ENCODE results near the gene PLK3. TPM values are rescaled to one million over a fixed set of nuclear protein-coding genes. Genes with fewer than 3 reads are reported as not detected.
"Not testable (repeated sequence)": the region's sequence is repeated elsewhere in the genome, so short reads cannot be mapped to it uniquely, and the experiment has no call there.

Gene PLK3
- total RNA-seq, 2 donors from 2014 or later = 27.4 to 64.3 TPM

DNA sequence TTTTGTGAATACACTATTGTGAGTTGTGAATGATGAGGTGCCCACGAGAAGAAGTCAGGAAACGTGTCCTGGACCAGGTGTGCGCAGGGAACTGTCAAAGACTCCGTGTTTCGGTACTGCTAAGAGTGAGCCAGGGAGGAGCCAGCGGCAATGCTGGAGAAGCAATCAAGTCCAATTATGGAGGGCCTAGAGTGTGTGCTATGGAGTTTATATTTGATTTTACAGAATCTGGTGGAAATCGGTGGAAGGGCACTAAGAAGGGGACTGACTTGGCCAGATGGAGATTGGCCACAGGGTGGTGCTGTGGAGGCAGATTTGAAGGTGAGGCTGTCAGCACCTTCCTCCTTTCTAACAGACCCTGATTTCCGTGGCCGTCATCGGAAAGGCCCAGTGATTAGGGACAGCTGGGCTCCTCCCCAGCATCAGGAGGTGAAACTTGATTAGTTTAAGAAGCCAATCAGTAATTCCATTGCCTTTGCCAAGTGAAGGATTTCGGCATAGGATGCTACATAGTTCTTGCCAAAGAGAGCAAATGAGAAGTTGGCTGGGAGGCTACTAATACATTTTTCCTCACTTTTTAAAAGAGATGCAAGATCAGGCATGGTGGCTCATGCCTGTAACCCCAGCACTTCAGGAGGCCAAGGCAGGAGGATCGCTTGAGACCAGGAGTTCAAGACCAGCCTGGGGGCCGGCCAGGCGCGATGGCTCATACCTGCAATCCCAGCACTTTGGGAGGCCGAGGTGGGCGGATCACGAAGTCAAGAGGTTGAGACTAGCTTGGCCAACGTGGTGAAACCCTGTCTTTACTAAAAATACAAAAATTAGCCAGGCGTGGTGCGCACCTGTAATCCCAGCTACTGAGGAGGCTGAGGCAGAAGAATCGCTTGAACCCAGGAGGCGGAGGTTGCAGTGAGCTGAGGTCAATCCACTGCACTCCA lies 35.8 kb downstream of the PLK3 start:
- Mint-ChIP-seq H3K4me1 (ENCODE audit: low read depth in 2 of 2) (peaks cover 0 to 3% of the 10 kb centered on the region in 2 donors), H3K27ac (peak overlapping the region in 1 of 2 donors; percentile 56), H3K36me3 (no peaks in the 10 kb centered on the region), H3K27me3 (peaks cover under 1 to 3% of the 10 kb centered on the region in 2 donors), H3K9me3 (no peaks in the 10 kb centered on the region), H3K4me3 (no peak overlapping the region)
- peak; percentile 83 for DNase-seq (ENCODE audit: low spot score)
- peak; percentile 87 for ATAC-seq

DNA sequence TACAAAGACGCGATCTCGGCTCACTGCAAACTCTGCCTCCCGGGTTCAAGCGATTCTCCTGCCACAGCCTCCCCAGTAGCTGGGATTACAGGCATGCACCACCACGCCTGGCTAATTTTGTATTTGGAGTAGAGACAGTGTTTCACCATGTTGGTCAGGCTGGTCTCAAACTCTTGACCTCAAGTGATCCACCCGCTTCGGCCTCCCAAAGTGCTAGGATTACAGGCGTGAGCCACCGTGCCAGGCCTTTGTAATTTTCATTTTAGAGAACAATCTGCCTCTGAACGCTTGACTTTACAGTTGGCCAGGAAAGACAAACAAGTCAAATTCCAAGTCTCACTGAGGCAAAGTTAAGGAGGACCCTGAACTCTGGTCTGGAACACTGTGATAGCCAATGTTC lies 38.1 kb downstream of the PLK3 start:
- H3K4me1 Mint-ChIP-seq (ENCODE audit: low read depth in 2 of 2); H3K36me3 Mint-ChIP-seq; DNase-seq (ENCODE audit: low spot score); H3K4me3 Mint-ChIP-seq; H3K9me3 Mint-ChIP-seq; ATAC-seq; H3K27ac Mint-ChIP-seq: not testable (repeated sequence)
- peaks cover 12 to 14% of the 10 kb centered on the region in 2 donors for H3K27me3 Mint-ChIP-seq

DNA sequence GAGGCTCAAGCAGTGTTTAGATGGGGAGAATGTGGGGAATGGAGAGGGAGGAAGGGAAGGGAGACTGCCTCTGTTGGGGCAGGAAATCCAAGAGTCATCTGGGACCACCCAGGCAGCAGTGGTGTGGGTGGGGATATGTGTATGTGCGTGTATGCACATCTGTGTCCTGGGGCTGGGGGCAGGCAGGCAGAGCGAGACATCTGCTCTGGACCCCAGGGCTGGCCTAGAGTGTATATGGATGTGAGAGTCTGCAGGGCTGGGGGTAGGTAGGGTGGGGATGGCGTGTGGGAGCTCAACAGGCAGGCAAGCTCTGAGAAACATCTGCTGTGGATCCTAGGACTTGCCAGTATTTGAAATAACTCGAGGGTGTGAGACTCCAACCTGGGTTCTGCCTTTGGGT lies 39.4 kb downstream of the PLK3 start:
- ATAC-seq = no peak
- Mint-ChIP-seq H3K27me3 (peaks cover 12 to 17% of the 10 kb centered on the region in 2 donors), H3K36me3 (no peaks in the 10 kb centered on the region), H3K27ac (no peak overlapping the region), H3K4me3 (no peak overlapping the region), H3K4me1 (ENCODE audit: low read depth in 2 of 2) (peaks cover 0 to 5% of the 10 kb centered on the region in 2 donors), H3K9me3 (no peaks in the 10 kb centered on the region)
- DNase-seq (ENCODE audit: low spot score) = no peak

DNA sequence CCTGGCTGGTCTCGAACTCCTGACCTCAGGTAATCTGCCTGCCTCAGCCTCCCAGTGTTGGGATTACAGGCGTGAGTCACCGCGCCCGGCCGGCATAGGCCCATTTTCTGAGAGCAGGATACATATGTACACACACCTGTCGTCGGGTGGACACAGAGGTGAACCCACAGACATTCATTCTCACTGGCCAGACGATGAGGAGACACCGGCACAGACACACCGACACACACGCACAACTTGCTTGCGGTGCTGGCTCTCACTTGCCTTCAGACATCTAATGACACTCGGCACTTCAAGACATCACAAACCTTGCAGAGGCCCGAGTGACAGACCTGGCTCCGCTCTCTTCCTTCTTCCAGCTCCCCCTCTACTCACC lies 42.3 kb downstream of the PLK3 start:
- H3K36me3 Mint-ChIP-seq = no peaks in the 10 kb centered on the region
- no peak overlapping the region for H3K4me3 Mint-ChIP-seq
- H3K27ac Mint-ChIP-seq = no peak overlapping the region
- peaks cover 0 to 2% of the 10 kb centered on the region in 2 donors for H3K4me1 Mint-ChIP-seq (ENCODE audit: low read depth in 2 of 2)
- peaks cover 12 to 17% of the 10 kb centered on the region in 2 donors for H3K27me3 Mint-ChIP-seq
- ATAC-seq (peak; percentile 7 to 13), DNase-seq (ENCODE audit: low spot score) (no peak)
- H3K9me3 Mint-ChIP-seq = no peaks in the 10 kb centered on the region

DNA sequence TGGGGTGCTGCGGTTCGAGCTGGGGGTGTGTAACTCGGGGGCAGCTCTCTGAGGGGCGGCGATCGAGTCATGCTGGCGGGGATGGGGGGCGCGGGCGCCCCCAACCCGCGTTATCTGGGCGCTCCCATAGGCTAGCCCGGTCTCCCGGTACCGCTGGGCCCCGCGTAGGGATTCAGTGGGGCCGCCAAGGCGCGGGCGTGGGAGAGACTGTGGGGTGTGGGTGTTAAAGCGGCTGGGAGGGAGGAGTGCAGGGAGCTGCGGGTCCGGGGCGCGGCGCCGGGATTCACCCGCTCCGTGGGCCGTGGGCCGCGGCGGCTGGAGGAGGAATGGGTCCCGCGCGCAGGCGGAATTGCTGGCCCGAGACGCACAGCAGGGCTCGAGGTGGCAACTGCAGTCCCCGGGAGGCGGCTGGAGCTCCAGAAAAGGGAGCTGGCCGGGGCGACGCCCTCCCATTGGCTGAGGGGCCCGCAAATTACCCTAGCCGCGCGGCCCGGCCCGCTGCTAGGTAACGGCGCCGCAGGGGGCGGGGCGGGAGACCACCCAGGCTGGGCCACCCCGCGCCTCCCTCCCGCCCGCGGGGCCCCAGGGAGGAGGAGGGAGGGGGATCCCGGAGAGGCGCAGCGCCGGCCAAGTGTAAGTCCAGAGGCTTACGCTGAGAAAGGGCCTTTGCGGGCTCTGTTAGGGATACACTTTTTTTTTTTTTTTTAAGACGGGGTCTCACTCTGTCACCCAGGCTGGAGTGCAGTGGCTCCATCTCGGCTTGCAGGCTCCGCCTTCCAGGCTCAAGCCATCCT lies 42.9 kb downstream of the PLK3 start, which contains the start of gene PTCH2:
Gene PTCH2, minus strand, starts transcription at position 392 of the 794 bp plus-strand sequence. Its CDS starts 321 bp downstream, at position 71.
- peak within 1 kb of the TSS in 1 of 2 donors; percentile 71 for H3K27ac Mint-ChIP-seq
- H3K9me3 Mint-ChIP-seq = no peaks in the 10 kb centered on the region
- DNase-seq (ENCODE audit: low spot score) (no peak), ATAC-seq (peak; percentile 57 to 64)
- no peak within 1 kb of the TSS for H3K4me3 Mint-ChIP-seq
- no peaks in the 10 kb centered on the region for H3K36me3 Mint-ChIP-seq
- H3K4me1 Mint-ChIP-seq (ENCODE audit: low read depth in 2 of 2) = peaks cover 0 to 2% of the 10 kb centered on the region in 2 donors
- H3K27me3 Mint-ChIP-seq = peaks cover 12 to 17% of the 10 kb centered on the region in 2 donors

DNA sequence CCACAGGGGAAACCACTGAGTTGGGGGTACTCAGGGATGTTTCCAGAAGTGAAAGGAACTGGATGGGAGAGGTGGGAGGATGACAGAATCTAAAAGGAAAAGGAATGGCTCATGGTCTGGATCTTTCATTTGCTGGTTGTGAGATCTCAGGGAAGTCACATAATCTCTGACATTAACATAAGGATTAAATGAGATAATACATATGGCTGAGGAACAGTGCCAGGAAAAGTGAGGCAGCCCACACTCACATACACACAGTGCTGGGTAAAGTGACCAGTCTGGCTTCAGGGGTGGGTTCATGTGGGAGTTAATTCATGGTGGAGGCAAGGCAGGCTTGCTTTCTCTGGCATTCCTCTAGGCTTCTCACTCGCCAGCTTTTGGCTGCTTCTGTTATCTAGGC lies 46.8 kb downstream of the PLK3 start:
- H3K4me3 Mint-ChIP-seq = no peak overlapping the region
- H3K36me3 Mint-ChIP-seq = no peaks in the 10 kb centered on the region
- no peak for ATAC-seq

DNA sequence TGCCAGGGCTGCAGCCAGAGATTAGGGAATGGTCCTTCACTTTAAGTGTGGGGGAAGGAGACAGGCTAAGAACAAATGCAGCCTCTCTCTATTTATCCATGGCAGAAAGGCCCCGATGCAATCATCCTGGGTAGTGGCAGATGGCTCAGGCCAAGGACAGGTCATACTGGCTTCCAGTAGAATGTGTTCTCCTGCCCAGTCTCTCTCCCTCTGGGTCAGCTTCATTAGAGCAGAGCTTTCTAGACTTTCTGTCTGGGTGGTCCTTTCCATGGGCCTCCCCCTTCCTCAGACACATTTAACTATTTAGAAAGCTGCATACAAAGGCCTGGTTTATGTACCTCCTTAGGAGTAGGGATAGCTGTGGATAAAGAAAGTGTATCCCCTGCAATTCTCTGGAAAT lies 47.7 kb downstream of the PLK3 start:
- H3K27me3 Mint-ChIP-seq = peaks cover 0 to 3% of the 10 kb centered on the region in 2 donors
- H3K4me3 Mint-ChIP-seq = no peak overlapping the region
- no peak for ATAC-seq
- H3K36me3 Mint-ChIP-seq = peaks cover 4% of the 10 kb centered on the region
- no peaks in the 10 kb centered on the region for H3K9me3 Mint-ChIP-seq
- no peak for DNase-seq (ENCODE audit: low spot score)
- no peaks in the 10 kb centered on the region for H3K4me1 Mint-ChIP-seq (ENCODE audit: low read depth in 2 of 2)
- H3K27ac Mint-ChIP-seq = no peak overlapping the region

More for the DNA sequence above, 46.8 kb downstream of the PLK3 start:
- Mint-ChIP-seq H3K27me3 (peaks cover 1 to 7% of the 10 kb centered on the region in 2 donors), H3K9me3 (no peaks in the 10 kb centered on the region), H3K4me1 (ENCODE audit: low read depth in 2 of 2) (peaks cover 0 to 2% of the 10 kb centered on the region in 2 donors), H3K27ac (no peak overlapping the region)
- no peak for DNase-seq (ENCODE audit: low spot score)

DNA sequence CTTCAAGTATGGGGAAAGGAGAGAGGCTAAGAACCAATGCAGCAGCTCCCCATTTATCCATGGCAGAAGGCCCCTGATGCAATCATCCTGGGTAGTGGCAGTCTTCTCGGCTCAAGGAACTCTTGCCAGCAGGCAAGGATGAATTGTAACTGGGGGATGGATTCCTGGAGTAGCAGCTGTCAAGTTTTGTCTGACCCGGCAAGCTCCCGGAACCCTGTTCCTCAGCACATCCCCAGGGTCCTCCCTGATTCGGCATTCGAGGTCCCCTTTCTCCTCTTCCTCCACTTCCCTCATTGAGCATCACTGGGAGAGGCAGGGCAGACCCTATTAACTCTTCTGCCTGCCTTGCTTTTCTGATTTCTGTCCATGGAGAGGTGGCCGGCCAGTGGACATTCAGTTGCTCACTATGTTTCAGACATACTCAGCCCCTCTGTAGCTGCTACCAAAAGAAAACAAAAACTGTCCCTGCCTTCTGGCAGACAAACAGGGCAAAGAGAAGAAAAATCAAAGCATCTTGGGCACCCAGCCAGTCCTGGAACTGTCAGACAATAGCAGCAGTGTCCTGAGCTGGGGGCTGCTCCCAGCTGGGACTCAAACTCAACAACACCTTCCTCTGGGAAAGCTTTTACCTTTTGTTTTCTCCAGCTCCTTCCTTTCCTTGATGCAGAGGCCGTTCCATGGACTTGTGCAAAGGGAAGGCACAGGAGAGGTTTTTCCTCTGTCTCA lies 48.4 kb downstream of the PLK3 start:
- H3K9me3 Mint-ChIP-seq = no peaks in the 10 kb centered on the region
- no peak for DNase-seq (ENCODE audit: low spot score)
- H3K27me3 Mint-ChIP-seq = peaks cover 0 to 3% of the 10 kb centered on the region in 2 donors
- H3K36me3 Mint-ChIP-seq = peaks cover 6% of the 10 kb centered on the region
- no peak for ATAC-seq
- no peak overlapping the region for H3K27ac Mint-ChIP-seq
- no peaks in the 10 kb centered on the region for H3K4me1 Mint-ChIP-seq (ENCODE audit: low read depth in 2 of 2)
- no peak overlapping the region for H3K4me3 Mint-ChIP-seq

DNA sequence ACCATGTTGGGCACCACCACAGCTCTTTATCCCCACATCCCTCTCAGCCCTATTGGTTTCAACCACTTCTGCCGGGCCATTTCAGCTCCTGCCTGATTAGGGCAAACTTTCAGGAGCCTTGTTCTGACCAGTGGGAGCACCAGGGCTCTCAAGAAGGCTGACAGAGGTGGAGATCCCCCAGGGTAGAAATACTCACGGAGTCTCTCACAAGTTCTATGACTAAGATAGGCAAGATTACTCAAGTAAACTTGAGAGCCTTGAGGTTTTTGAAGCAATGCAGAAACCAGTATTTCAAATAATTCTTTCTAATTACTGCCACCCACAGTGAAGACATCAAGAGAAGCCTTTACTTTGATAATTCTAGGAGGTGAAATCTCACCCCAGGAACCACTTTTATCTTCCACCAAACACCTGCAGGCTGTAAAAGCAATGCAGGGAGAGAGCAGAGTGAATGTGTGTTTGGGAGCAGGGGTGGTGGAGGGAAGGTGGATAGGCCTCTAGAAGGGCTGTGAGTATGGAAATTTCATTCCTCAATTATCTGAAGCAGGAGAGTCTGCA lies 49.5 kb downstream of the PLK3 start:
- peaks cover 6% of the 10 kb centered on the region for H3K36me3 Mint-ChIP-seq
- no peaks in the 10 kb centered on the region for H3K27me3 Mint-ChIP-seq
- ATAC-seq (no peak), DNase-seq (ENCODE audit: low spot score) (no peak)
- H3K4me3 Mint-ChIP-seq = no peak overlapping the region
- H3K4me1 Mint-ChIP-seq (ENCODE audit: low read depth in 2 of 2) = no peaks in the 10 kb centered on the region
- no peak overlapping the region for H3K27ac Mint-ChIP-seq
- H3K9me3 Mint-ChIP-seq = no peaks in the 10 kb centered on the region

DNA sequence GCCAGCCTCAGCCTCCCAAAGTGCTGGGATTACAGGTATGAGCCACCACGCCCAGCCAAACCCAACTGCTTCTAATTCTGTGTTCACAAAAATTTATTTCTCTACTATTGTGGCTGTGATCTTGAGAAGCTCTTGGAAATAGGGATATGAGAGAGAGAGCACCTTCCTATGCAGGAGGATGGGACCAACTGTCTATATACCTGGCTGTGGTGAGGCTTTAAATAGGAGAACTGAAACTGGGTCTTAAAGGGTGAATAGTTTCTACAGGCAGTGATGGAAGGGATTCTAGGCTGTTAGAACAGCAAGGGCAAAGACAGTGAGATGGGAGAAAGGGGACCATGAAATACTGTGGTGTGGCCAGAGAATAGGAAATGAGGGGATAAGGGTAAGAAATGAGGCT lies 51.1 kb downstream of the PLK3 start:
- no peaks in the 10 kb centered on the region for H3K4me1 Mint-ChIP-seq (ENCODE audit: low read depth in 2 of 2)
- no peak for ATAC-seq
- H3K36me3 Mint-ChIP-seq = peaks cover 6% of the 10 kb centered on the region
- no peaks in the 10 kb centered on the region for H3K27me3 Mint-ChIP-seq
- DNase-seq (ENCODE audit: low spot score) = no peak
- no peak overlapping the region for H3K4me3 Mint-ChIP-seq
- H3K27ac Mint-ChIP-seq = no peak overlapping the region
- H3K9me3 Mint-ChIP-seq = no peaks in the 10 kb centered on the region

DNA sequence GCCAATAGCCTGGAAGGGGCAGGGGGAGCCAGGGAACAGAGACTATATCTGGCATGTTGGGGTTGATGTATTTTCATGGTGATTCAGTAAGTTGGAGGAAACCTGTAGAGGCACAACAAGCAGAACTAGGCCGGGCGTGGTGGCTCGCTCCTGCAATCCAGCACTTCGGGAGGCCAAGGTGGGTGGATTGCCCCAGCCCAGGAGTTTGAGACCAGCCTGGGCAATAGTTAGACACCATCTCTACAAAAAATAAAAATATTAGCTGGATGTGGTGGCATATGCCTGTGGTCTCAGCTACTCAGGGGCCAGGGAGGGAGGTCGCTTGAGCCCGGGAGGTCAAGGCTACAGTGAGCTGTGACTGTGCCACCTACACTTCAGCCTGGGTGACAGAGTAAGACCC lies 53.0 kb downstream of the PLK3 start:
- H3K27me3 Mint-ChIP-seq = no peaks in the 10 kb centered on the region
- H3K4me1 Mint-ChIP-seq (ENCODE audit: low read depth in 2 of 2) = no peaks in the 10 kb centered on the region
- no peaks in the 10 kb centered on the region for H3K9me3 Mint-ChIP-seq
- ATAC-seq (no peak), DNase-seq (ENCODE audit: low spot score) (no peak)
- no peak overlapping the region for H3K27ac Mint-ChIP-seq
- H3K36me3 Mint-ChIP-seq = peaks cover 6% of the 10 kb centered on the region
- no peak overlapping the region for H3K4me3 Mint-ChIP-seq

DNA sequence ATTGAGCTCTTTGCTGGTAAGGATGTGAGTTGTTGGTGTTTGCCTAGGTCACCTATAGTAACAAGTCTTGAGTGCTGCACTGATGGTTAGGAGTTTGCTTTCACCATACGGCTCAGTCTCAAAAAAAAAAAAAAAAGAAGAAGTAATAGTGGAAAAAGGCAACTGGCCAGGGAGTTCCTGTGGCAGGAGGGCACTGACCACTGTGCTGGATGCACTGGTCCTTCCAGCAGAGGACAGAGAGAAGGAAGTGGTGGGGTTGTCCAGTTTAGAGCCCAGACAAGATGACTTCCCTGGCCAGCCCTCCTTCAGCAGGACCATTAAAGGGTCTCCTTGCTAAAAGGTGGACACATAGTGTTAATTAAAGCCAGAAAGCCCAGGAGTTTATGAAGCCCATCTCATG lies 54.8 kb downstream of the PLK3 start:
- Mint-ChIP-seq H3K27ac (no peak overlapping the region), H3K4me3 (no peak overlapping the region), H3K27me3 (no peaks in the 10 kb centered on the region), H3K36me3 (peaks cover 6% of the 10 kb centered on the region), H3K4me1 (ENCODE audit: low read depth in 2 of 2) (no peaks in the 10 kb centered on the region), H3K9me3 (no peaks in the 10 kb centered on the region)
- no peak for DNase-seq (ENCODE audit: low spot score)
- no peak for ATAC-seq
